Activated CD4-positive, alpha-beta T cell treated with anti-CD3 and anti-CD28 coated beads, Interleukin-2, amount 50 U/mL, for 24 hours (primary cell): Measurements from ENCODE around the gene XRCC6.
"Not testable (repeated sequence)": the region's sequence is repeated elsewhere in the genome, so short reads cannot be mapped to it uniquely, and the experiment has no call there.

ENCODE experiments used
- DNase-seq, 2 donors: peaks; one replicate each; pipeline ENCODE4 v3.0.0-alpha.2; 2020; ENCODE audit warnings: low read depth in 1 of 2, low spot score in 1 of 2

Gene XRCC6

GRCh38 chr22:41598081-41598480 is 23.0 kb upstream of the XRCC6 start:
- DNase-seq: no peak

DNA sequence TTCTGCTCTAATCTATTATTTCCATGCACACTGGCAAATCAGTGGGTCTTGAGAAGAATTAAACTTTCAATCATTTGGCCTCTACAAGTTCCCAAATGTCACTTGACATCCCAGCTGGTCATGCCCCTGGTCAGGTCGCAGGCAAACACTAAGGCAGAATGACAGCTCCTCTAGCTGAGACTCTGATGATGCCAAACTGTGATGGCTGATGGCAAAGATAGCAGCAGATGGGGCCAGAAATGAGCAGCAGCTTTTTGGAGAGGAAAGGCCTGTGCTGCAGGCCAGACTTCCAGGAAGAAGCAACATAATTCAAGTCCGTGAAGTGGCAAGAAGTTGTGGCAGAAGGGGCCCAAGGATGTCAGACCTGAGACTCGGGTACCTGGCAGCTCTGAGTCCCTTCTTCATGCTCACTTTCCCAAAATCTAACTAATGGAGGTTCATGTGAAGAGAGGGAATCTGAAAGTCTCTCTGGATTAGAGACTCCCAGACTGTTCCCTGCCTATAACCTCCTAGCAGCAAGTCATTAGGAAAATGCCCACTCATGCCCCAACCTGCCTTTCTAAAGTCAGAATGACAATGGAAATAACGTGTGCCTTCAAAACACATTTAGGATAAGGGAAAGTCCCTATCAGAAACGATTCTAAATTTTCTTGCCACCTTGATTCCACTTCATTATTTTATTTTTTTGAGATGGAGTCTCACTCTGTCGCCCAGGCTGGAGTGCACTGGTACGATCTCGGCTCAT is 22.0 kb upstream of the XRCC6 start:
- DNase-seq: no peak

DNA sequence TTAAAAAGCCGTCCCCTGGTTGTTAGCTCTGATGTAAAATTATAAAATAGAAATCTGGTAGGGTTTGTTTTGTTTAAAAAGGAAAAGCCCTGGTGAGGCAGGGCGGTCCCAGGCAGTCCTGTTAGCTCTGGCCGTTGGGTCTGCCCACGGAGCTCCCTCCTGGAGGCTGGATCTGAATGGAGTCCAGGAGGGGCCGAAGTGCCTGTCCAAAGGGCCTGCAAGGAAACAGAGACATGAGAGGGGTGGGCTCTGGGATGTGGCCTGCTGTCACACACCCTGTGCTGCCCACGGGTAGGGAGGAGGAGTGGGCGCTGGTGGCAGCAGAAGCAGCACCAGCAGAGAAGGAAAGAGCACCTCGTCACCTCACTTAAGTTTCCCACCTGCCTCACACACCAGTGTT is 20.1 kb upstream of the XRCC6 start:
- no peak for DNase-seq

GRCh38 chr22:41603873-41604332 is 17.2 kb upstream of the XRCC6 start:
- DNase-seq: peak in 1 of 2 donors; percentile 55

DNA sequence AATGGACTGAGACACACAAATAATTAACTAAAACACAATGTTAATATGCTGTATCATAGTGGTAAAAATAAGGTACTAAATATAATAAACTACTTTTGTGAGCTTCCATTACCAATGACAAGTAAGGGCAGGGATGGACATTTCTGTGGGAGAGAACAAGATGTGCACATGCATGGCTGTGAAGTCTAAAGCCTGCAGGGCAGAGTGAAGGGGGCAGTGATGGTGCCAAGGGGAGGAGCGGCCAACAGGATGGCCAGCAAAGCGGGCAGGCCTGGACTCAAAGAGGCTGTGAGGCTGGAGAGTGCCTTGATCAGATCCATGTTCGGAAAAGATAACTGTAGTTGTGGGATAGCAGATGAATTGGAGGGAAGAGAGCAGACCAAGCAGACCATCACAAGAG is 12.7 kb upstream of the XRCC6 start:
- DNase-seq: no peak

DNA sequence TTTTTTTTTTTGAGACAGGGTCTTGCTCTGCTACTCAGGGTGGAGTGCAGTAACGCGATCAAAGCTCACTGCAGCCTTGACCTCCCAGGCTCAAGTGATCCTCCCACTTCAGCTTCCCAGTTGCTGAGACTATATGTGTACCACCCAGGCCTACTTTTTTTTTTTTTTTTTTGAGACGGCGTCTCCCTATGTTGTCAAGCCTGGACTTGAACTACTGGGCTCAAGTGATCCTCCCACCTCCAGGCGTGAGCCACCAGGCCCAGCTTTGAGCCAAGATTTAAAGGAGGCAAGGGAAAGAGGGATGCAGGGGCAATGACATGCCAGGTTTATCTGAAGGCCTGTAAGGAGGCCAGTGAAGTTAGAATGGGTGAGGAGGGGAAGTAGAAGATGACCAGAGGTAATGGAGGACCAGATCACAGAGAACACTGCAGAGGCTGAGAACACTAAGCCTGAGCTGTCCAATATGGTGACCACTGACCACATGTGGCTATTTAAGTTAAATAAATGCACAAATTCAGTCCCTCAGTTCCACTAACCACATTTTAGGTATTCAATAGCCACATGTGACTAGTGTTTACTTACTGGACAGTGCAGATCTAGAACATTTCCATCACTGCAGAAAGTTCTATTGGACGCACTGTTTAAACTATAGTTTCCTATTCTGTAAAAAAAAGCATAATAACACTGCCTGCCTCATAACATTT is 8.3 kb upstream of the XRCC6 start:
- no peak for DNase-seq

- DNase-seq: no peak
Measured at GRCh38 chr22:41613456-41613855, 7.6 kb upstream of the XRCC6 start.

DNA sequence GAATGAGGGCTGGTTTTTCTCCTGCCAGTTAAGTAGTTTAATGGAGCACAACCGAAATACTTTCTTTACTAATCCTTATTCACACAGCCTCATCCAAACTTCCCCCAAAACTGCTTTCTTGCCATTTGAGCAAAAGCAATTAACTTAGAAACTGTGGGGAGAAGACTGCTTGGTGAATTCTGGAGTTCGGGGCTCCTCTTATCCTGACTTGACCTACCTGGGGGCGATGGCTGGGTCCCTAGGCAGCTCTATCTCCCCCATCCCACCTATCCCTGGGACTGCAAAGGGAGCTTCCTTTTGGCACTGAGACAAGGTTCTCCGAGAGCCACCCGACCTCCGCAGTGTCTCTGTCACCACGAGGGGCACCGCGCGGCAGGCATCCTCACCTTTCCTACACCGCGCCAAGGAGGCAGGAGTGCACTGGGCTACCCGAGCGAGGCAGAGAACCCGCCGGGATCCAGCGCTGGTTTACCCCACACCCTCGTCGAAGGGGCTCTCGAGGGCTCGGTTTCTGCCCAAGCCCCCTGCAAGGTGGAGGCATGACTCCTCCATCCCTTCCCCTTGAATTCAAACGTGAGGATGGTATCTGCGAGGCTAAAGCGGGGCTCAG is 1.0 kb upstream of the XRCC6 start:
- DNase-seq: peak; percentile 22 to 42

- DNase-seq: peak in 1 of 2 donors; percentile 11
Measured at GRCh38 chr22:41620589-41621098, 451 bp upstream of the XRCC6 start, which contains the start of gene DESI1. TSS of gene DESI1 (minus strand) at chr22:41621043. CDS start at chr22:41620839, 204 bp downstream.

DNA sequence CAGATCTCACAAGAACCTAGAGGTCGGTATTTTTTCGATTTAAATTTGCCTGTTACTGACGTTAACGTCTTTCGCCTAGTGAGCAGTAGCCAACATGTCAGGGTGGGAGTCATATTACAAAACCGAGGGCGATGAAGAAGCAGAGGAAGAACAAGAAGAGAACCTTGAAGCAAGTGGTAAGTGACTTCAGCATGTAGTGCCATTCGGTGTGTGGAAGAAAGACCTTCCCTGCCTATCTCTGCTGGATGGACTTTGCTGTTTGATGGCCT is 750 bp downstream of the XRCC6 start:
- no peak for DNase-seq

DNA sequence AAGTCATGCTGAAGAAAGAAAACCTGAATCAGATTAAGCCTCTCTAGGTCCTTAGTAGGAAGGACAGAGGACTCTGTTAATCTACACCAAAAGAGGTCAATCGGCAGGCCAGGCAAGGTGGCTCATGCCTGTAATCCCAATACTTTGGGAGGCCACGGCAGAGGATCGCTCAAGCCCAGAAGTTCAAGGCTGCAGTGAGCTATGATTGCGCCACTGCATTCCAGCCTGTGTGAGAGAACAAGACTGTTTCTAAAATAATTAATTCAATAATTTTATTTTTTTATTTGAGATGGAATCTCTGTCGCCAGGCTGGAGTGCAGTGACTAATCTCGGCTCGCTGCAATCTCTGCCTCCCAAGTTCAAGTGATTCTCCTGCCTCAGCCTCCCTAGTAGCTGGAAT is 4.5 kb downstream of the XRCC6 start:
- no peak for DNase-seq

GRCh38 chr22:41631115-41631514 is 10.0 kb downstream of the XRCC6 start:
- DNase-seq: not testable (repeated sequence)

- not testable (repeated sequence) for DNase-seq
Measured at GRCh38 chr22:41631615-41632014, 10.5 kb downstream of the XRCC6 start.

- DNase-seq: not testable (repeated sequence)
Measured at GRCh38 chr22:41634610-41635009, 13.5 kb downstream of the XRCC6 start.

DNA sequence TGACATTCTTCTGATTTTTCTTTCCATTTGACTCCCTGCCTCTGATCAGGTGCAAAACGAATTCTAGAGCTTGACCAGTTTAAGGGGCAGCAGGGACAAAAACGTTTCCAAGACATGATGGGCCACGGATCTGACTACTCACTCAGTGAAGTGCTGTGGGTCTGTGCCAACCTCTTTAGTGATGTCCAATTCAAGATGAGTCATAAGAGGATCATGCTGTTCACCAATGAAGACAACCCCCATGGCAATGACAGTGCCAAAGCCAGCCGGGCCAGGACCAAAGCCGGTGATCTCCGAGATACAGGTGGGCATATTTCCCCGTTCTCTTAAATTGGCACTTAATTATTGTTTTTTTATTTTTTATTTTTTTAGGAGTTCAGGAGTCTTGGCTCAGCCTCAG is 15.4 kb downstream of the XRCC6 start:
- DNase-seq: no peak

GRCh38 chr22:41637623-41638022 is 16.5 kb downstream of the XRCC6 start:
- not testable (repeated sequence) for DNase-seq

- DNase-seq: no peak
Measured at GRCh38 chr22:41638124-41638523, 17.0 kb downstream of the XRCC6 start.

GRCh38 chr22:41638748-41639147 is 17.7 kb downstream of the XRCC6 start:
- no peak for DNase-seq

- DNase-seq: no peak
Measured at GRCh38 chr22:41641854-41642253, 20.8 kb downstream of the XRCC6 start.

GRCh38 chr22:41642331-41643110 is 21.4 kb downstream of the XRCC6 start:
- no peak for DNase-seq

DNA sequence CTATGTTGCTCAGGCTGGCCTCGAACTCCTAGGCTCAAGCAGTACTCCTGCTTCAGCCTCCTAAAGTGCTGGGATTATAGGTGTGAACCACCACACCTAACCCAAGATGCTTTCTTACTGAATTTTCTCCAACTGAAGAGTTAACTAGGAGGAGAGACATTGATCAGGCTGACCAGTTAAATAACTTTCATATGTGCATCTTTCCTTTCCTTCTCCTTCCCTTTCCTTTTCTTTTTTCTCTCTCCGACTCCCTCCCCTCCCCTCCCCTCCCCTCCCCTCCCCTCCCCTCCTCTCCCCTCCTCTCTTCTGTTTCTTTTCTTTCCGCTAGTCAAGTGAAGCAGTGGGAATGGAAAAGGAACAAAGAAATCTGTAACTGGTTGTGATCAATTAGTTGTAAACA is 26.7 kb downstream of the XRCC6 start:
- no peak for DNase-seq
